DMS153 (cell line): ENCODE results near the gene ARHGAP19.

Experiments used
- DNase-seq: peaks from one replicate; lab custom pipeline; 2025; lab: John Stamatoyannopoulos, UW

Gene ARHGAP19

GRCh38 chr10:97192952-97193435 lies 99.4 kb downstream of the ARHGAP19 start:
- DNase-seq = no peak

- no peak for DNase-seq
These were observed 102.0 kb downstream of the ARHGAP19 start for GRCh38 chr10:97190450-97190849.

GRCh38 chr10:97188261-97188711 lies 104.2 kb downstream of the ARHGAP19 start:
- DNase-seq = peak; percentile 83

GRCh38 chr10:97186911-97187310 lies 105.5 kb downstream of the ARHGAP19 start:
- DNase-seq = no peak

GRCh38 chr10:97185326-97186058 lies 106.9 kb downstream of the ARHGAP19 start, which contains the start of gene SLIT1:
TSS of gene SLIT1 (minus strand) at chr10:97185959. CDS start at chr10:97185674, 285 bp downstream.
- DNase-seq = no peak

- DNase-seq = no peak
These were observed 107.5 kb downstream of the ARHGAP19 start for GRCh38 chr10:97184971-97185325.

GRCh38 chr10:97183314-97183713 lies 109.1 kb downstream of the ARHGAP19 start:
- no peak for DNase-seq

GRCh38 chr10:97182288-97182990 lies 110.0 kb downstream of the ARHGAP19 start:
- DNase-seq = no peak

GRCh38 chr10:97180986-97181385 lies 111.5 kb downstream of the ARHGAP19 start:
- no peak for DNase-seq

- DNase-seq = no peak
These were observed 112.1 kb downstream of the ARHGAP19 start for GRCh38 chr10:97180363-97180755.

GRCh38 chr10:97179731-97180362 lies 112.6 kb downstream of the ARHGAP19 start:
- peak; percentile 8 for DNase-seq

- DNase-seq = no peak
These were observed 113.1 kb downstream of the ARHGAP19 start for GRCh38 chr10:97179311-97179710.

- no peak for DNase-seq
These were observed 114.4 kb downstream of the ARHGAP19 start for GRCh38 chr10:97178074-97178473.

- no peak for DNase-seq
These were observed 116.2 kb downstream of the ARHGAP19 start for GRCh38 chr10:97176226-97176625.

GRCh38 chr10:97175586-97175985 lies 116.9 kb downstream of the ARHGAP19 start:
- no peak for DNase-seq

GRCh38 chr10:97174941-97175340 lies 117.5 kb downstream of the ARHGAP19 start:
- DNase-seq = no peak

- DNase-seq = no peak
These were observed 118.1 kb downstream of the ARHGAP19 start for GRCh38 chr10:97174276-97174775.

GRCh38 chr10:97173036-97173435 lies 119.4 kb downstream of the ARHGAP19 start:
- DNase-seq = no peak
